IMR-90 (cell line): ENCODE results near the gene RGS19. TPM values are rescaled to one million over a fixed set of nuclear protein-coding genes. Genes with fewer than 3 reads are reported as not detected.

Source experiments
- ATAC-seq: fragments of 200-7000 bp; cut with Tn5 transposase; 2 replicates; pipeline ENCODE4 v1.9.1; 2020; ENCODE audit warnings: low read depth, mild to moderate bottlenecking, moderate library complexity
- BruUV-seq: library from RNA; stranded (reverse); fragments of 400-500 nt; replicated peaks from 2 replicates; lab custom pipeline; 2021; lab: Mats Ljungman, UMichigan
- CTCF ChIA-PET: fragments of 300-600 bp; formaldehyde crosslinking; extraction: SDS; loops from one replicate; lab custom pipeline; 2021; ENCODE audit warnings: antibody characterized with exemption; lab: Yijun Ruan, JAX
- POLR2A ChIA-PET: fragments of 300-600 bp; sonication (Branson Sonifier 250); formaldehyde crosslinking; loops from one replicate; lab custom pipeline; 2022; ENCODE audit warnings: antibody characterized with exemption; ENCODE audit not compliant: unreplicated experiment; lab: Charles Lee
- DNase-seq: peaks from one replicate; pipeline ENCODE4 v3.0.0; 2013
- H2AFZ ChIP-seq: replicated peaks from 2 replicates; pipeline ENCODE3; 2013; ENCODE audit warnings: low read length, mild to moderate bottlenecking; ENCODE audit not compliant: poor library complexity
- H2AK5ac ChIP-seq: 2 replicates; pipeline ENCODE4 v1.6.1; 2013; ENCODE audit warnings: low read depth, low read length, inconsistent platforms
- H2AK9ac ChIP-seq: replicated peaks from 2 replicates; pipeline ENCODE3; 2013; ENCODE audit warnings: mild to moderate bottlenecking, low read depth, low read length, moderate library complexity; ENCODE audit not compliant: poor library complexity
- H2BK120ac ChIP-seq: 2 replicates; pipeline ENCODE4 v1.6.1; 2013; ENCODE audit warnings: low read depth, low read length, inconsistent platforms
- H2BK15ac ChIP-seq: 3 replicates; pipeline ENCODE4 v1.6.1; 2013; ENCODE audit warnings: low read depth, low read length, inconsistent platforms
- H2BK20ac ChIP-seq: 2 replicates; pipeline ENCODE4 v1.6.1; 2013; ENCODE audit warnings: low read depth, mild to moderate bottlenecking, inconsistent platforms, low read length, moderate library complexity
- H2BK5ac ChIP-seq: 2 replicates; pipeline ENCODE4 v1.6.1; 2013; ENCODE audit warnings: mild to moderate bottlenecking, low read depth, low read length, inconsistent platforms; ENCODE audit not compliant: poor library complexity, severe bottlenecking
- H3K14ac ChIP-seq: replicated peaks from 2 replicates; pipeline ENCODE4 v1.6.1; 2013; ENCODE audit warnings: low read depth, low read length, inconsistent platforms
- H3K18ac ChIP-seq: 2 replicates; pipeline ENCODE4 v1.6.1; 2013; ENCODE audit warnings: low read depth, low read length, control low read depth
- H3K23ac ChIP-seq: 2 replicates; pipeline ENCODE4 v1.6.1; 2013; ENCODE audit warnings: low read depth, low read length, inconsistent platforms
- H3K27ac ChIP-seq: 2 replicates; pipeline ENCODE4 v1.5.1; 2013; ENCODE audit warnings: mild to moderate bottlenecking, control low read depth, low read length; ENCODE audit not compliant: insufficient read depth
- H3K27me3 ChIP-seq: 2 replicates; pipeline ENCODE4 v1.6.1; 2013; ENCODE audit warnings: low read length; ENCODE audit not compliant: control insufficient read depth, insufficient read depth
- H3K36me3 ChIP-seq: 2 replicates; pipeline ENCODE4 v1.6.1; 2013; ENCODE audit warnings: low read length, mixed read lengths; ENCODE audit not compliant: control insufficient read depth, insufficient read depth
- H3K4ac ChIP-seq: 2 replicates; pipeline ENCODE4 v1.6.1; 2013; ENCODE audit warnings: low read depth, low read length, inconsistent platforms
- H3K4me1 ChIP-seq: 2 replicates; pipeline ENCODE4 v1.6.1; 2013; ENCODE audit warnings: low read length, mixed read lengths; ENCODE audit not compliant: control insufficient read depth, insufficient read depth
- H3K4me2 ChIP-seq: 2 replicates; pipeline ENCODE4 v1.6.1; 2013; ENCODE audit warnings: low read depth, mild to moderate bottlenecking, control low read depth, low read length, moderate library complexity
- H3K4me3 ChIP-seq: 2 replicates; pipeline ENCODE4 v1.5.1; 2013; ENCODE audit warnings: low read depth, mild to moderate bottlenecking, control low read depth, low read length, moderate library complexity; ENCODE audit not compliant: insufficient read depth
- H3K56ac ChIP-seq: 2 replicates; pipeline ENCODE4 v1.6.1; 2013; ENCODE audit warnings: low read length, inconsistent platforms; ENCODE audit not compliant: insufficient read depth; ENCODE audit errors: extremely low read depth
- H3K79me1 ChIP-seq, 2 experiments: 2 replicates each; pipeline ENCODE4 v1.6.1; 2013; ENCODE audit warnings: low read length in 2 of 2, inconsistent platforms in 1 of 2, low read depth in 1 of 2
- H3K9ac ChIP-seq: 2 replicates; pipeline ENCODE4 v1.6.1; 2013; ENCODE audit warnings: low read depth, low read length, control low read depth
- H3K9me1 ChIP-seq: 2 replicates; pipeline ENCODE4 v1.6.1; 2013; ENCODE audit warnings: low read length, inconsistent platforms; ENCODE audit not compliant: insufficient read depth
- H3K9me3 ChIP-seq: 2 replicates; pipeline ENCODE4 v1.6.1; 2013; ENCODE audit warnings: low read length; ENCODE audit not compliant: control insufficient read depth, insufficient read depth
- H4K20me1 ChIP-seq: 2 replicates; pipeline ENCODE4 v1.6.1; 2013; ENCODE audit warnings: low read length, inconsistent platforms; ENCODE audit not compliant: insufficient read depth
- H4K5ac ChIP-seq: 2 replicates; pipeline ENCODE4 v1.6.1; 2013; ENCODE audit warnings: mild to moderate bottlenecking, low read depth, low read length, control low read depth
- H4K8ac ChIP-seq, 2 experiments: 2 replicates each; pipeline ENCODE4 v1.6.1; 2013; ENCODE audit warnings: low read depth in 2 of 2, low read length in 2 of 2, control low read depth in 1 of 2, inconsistent platforms in 1 of 2
- H4K91ac ChIP-seq: 2 replicates; pipeline ENCODE4 v1.6.1; 2013; ENCODE audit warnings: low read depth, low read length, inconsistent platforms; ENCODE audit not compliant: insufficient read depth
- NFE2L2 ChIP-seq: fragments of 150-350 bp; IDR thresholded peaks from 2 replicates; pipeline ENCODE4 v1.6.1; 2016; ENCODE audit warnings: low read depth, mild to moderate bottlenecking, low read length
- RAD21 ChIP-seq: IDR thresholded peaks from 2 replicates; pipeline ENCODE4 v1.6.1; 2012; ENCODE audit warnings: low read length, improper control_type of control experiment
- RCOR1 ChIP-seq: IDR thresholded peaks from 2 replicates; pipeline ENCODE4 v1.6.1; 2012; ENCODE audit warnings: mild to moderate bottlenecking, low read length, improper control_type of control experiment; ENCODE audit not compliant: insufficient replicate concordance
- RFX5 ChIP-seq: IDR thresholded peaks from 2 replicates; pipeline ENCODE4 v1.8.0; 2012; ENCODE audit warnings: low read depth, mild to moderate bottlenecking, low read length, moderate library complexity
- SMC3 ChIP-seq: fragments of 150-350 bp; IDR thresholded peaks from 2 replicates; pipeline ENCODE4 v1.6.1; 2016; ENCODE audit warnings: low read depth, mild to moderate bottlenecking, antibody characterized with exemption, low read length, moderate library complexity
- WGBS, 2 experiments: methylation state at CpG; one replicate each; pipeline versions ENCODE4 v1.1.5 to v1.1.7; 2013; ENCODE audit warnings: missing lambda C conversion rate in 2 of 2; ENCODE audit not compliant: insufficient read length in 1 of 2; ENCODE audit errors: extremely low coverage in 2 of 2; 5-methylcytosine and 5-hydroxymethylcytosine counted together
- dilution Hi-C: fragments of 300-500 bp; cut with HindIII; formaldehyde crosslinking; loops from one replicate; pipeline ENCODE4 v1.14.3; 2018; ENCODE audit warnings: low sequenced_read_pairs; ENCODE audit not compliant: unreplicated experiment
- in situ Hi-C: fragments of 300-500 bp; cut with MboI; formaldehyde crosslinking; loops from 3 replicates; pipeline ENCODE4 v1.14.3; 2019; ENCODE audit warnings: low sequenced_read_pairs, inconsistent platforms, mixed read lengths
- intact Hi-C: fragments of 100-400 bp; cut with micrococcal nuclease; formaldehyde crosslinking; loops from 2 replicates; pipeline ENCODE4 v1.10.0; 2022
- polyA plus RNA-seq, 3 experiments: library from polyadenylated mRNA; depleted of rRNA; stranded (reverse); fragments of >200 nt; gene quantifications; 2 replicates each; pipeline ENCODE4 v1.2.3, GENCODE V29; 2012; ENCODE audit warnings: low replicate concordance in 1 of 3
- total RNA-seq: library from RNA; depleted of rRNA; stranded (reverse); fragments of >200 nt; gene quantifications from 2 replicates; pipeline ENCODE4 v1.2.3, GENCODE V29; 2012

Gene RGS19
- total and polyA plus RNA-seq, 2 of the 4 experiments (the other 2 are of a cell fraction) = 7.7 to 17.5 TPM

DNA sequence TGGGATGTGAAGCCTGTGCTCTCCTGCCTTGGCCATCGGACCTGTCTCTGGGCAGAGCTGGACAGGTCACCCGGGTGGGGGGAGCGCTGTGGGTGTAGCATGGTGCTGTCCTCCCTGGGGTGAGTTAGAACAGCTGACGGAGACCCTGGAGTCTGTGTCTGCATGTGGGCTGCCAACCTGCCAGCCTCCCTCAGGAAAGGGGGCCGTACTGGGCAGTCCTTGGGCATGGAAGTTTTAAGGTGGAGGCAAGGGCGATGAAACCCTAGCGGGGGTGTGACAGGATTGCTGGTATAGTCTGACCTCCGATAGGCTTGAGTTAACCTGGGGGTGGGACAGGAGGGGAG is 32.3 kb downstream of the RGS19 start:
- H2BK20ac ChIP-seq = no peak overlapping the region
- CTCF ChIA-PET = no interaction called here
- no peak overlapping the region for H3K9ac ChIP-seq
- H3K4me1 ChIP-seq = peaks cover 2% of the 10 kb centered on the region; the same call in 1 of the 2 replicates
- intact Hi-C loops = no loop called here
- H3K4me3 ChIP-seq = no peak overlapping the region
- H2AK5ac ChIP-seq = no peak overlapping the region
- no peak overlapping the region for H3K18ac ChIP-seq
- no peak overlapping the region for H2AFZ ChIP-seq
- no peak overlapping the region for H2BK5ac ChIP-seq
- H3K9me1 ChIP-seq = no peaks in the 10 kb centered on the region
- no peaks in the 10 kb centered on the region; the same call in 1 of the 2 replicates for H4K20me1 ChIP-seq
- no peak overlapping the region for H2BK15ac ChIP-seq
- H3K4ac ChIP-seq = no peak overlapping the region
- H3K4me2 ChIP-seq = no peak overlapping the region
- H2AK9ac ChIP-seq = no peak overlapping the region
- H4K91ac ChIP-seq = no peak overlapping the region
- H3K36me3 ChIP-seq = no peaks in the 10 kb centered on the region
- no peak overlapping the region for H4K8ac ChIP-seq
- H3K79me1 ChIP-seq = no peaks in the 10 kb centered on the region
- H3K23ac ChIP-seq = no peak overlapping the region
- no peak overlapping the region for H3K14ac ChIP-seq
- no TSS peak for BruUV-seq
- no peak overlapping the region for H2BK120ac ChIP-seq
- no peak overlapping the region for H3K56ac ChIP-seq
- H4K5ac ChIP-seq = no peak overlapping the region
- ATAC-seq = no peak
- POLR2A ChIA-PET = no interaction called here
- DNase-seq = no peak
- in situ Hi-C loops = no loop called here
- no peaks in the 10 kb centered on the region for H3K9me3 ChIP-seq
- no peak overlapping the region for H3K27ac ChIP-seq
- dilution Hi-C loops = no loop called here
- no peak for TF ChIP-seq RFX5
- no peak for TF ChIP-seq RAD21
- TF ChIP-seq SMC3 = no peak
- no peak for TF ChIP-seq RCOR1
- TF ChIP-seq NFE2L2 = no peak
- peaks cover 66% of the 10 kb centered on the region for H3K27me3 ChIP-seq
- 76% methylated on average over 4 of the region's 8 CpGs; no CpG with 5 or more reads in 1 of the 2 experiments for WGBS, 2 experiments
